Stomach (tissue), 4 donors: ENCODE data around the gene GAPT.

ENCODE experiments used
- CTCF ChIP-seq, 7 experiments: fragments of 450-650 bp in 4 of 7; fragments of 200-600 bp in 3 of 7; sonication (generic) in 3 of 7; IDR thresholded peaks; one replicate each; pipeline ENCODE4 v1.5.1; 2016 to 2019; ENCODE audit warnings: antibody characterized with exemption in 7 of 7, control low read depth in 2 of 7, mild to moderate bottlenecking in 1 of 7
- EP300 ChIP-seq: sonication (generic); formaldehyde crosslinking; IDR thresholded peaks from one replicate; pipeline ENCODE4 v1.6.1; 2017; ENCODE audit warnings: antibody characterized with exemption
- POLR2A ChIP-seq, 4 donors: fragments of 450-650 bp; IDR thresholded peaks; one replicate each; pipeline ENCODE4 v1.6.1; 2016; ENCODE audit warnings: antibody characterized with exemption in 4 of 4, control low read depth in 2 of 4, mild to moderate bottlenecking in 1 of 4, moderate library complexity in 1 of 4

- TF ChIP-seq CTCF (IDR thresholded peaks at IDR 0.05) = no peak
- no peak for TF ChIP-seq POLR2A (IDR thresholded peaks at IDR 0.05)
- TF ChIP-seq EP300 = no peak
These were observed 10.7 kb downstream of the GAPT start for GRCh38 chr5:58501778-58502417.
